Progenitor cell of endocrine pancreas (in vitro differentiated cells): ENCODE results near the gene PTPN4. TPM values are rescaled to one million over a fixed set of nuclear protein-coding genes. Genes with fewer than 3 reads are reported as not detected.
A peak's percentile ranks its signal among the peaks of the same experiment; 100 is the strongest.

Source experiments
- DNase-seq: peaks from one replicate; pipeline ENCODE4 v3.0.0; 2021; ENCODE audit warnings: low spot score; ENCODE audit not compliant: unreplicated experiment
- H3K27ac Mint-ChIP-seq: 2 replicates; pipeline ENCODE4 v1.8.0; 2021; ENCODE audit warnings: mild to moderate bottlenecking, moderate library complexity, mixed read lengths
- H3K27me3 Mint-ChIP-seq: 2 replicates; pipeline ENCODE4 v1.8.0; 2021; ENCODE audit warnings: mixed read lengths
- H3K36me3 Mint-ChIP-seq: 2 replicates; pipeline ENCODE4 v1.8.0; 2022; ENCODE audit warnings: mixed read lengths; ENCODE audit not compliant: insufficient read depth
- H3K4me1 Mint-ChIP-seq: 2 replicates; pipeline ENCODE4 v1.8.0; 2021; ENCODE audit warnings: low read depth, mixed read lengths
- H3K4me3 Mint-ChIP-seq: 2 replicates; pipeline ENCODE4 v1.8.0; 2021; ENCODE audit warnings: low read depth, mild to moderate bottlenecking, moderate library complexity, mixed read lengths
- H3K9me3 Mint-ChIP-seq: 2 replicates; pipeline ENCODE4 v1.8.0; 2021; ENCODE audit warnings: low read depth, mixed read lengths
- total RNA-seq: library from RNA; stranded (reverse); gene quantifications from 2 replicates; pipeline ENCODE4 v1.2.1, GENCODE V29; 2021
- TF ChIP-seq, protein P1 (sequence below): fragments of 200-600 bp; sonication (generic); IDR thresholded peaks from one replicate; pipeline ENCODE4 v1.5.0; 2021; ENCODE audit warnings: antibody characterized with exemption, mild to moderate bottlenecking; ENCODE audit not compliant: unreplicated experiment

PTPN4 gene
- total RNA-seq, 1 donor from 2014 or later, result 59.1 TPM

- Mint-ChIP-seq H3K9me3 (peaks cover 3% of the 10 kb centered on the region), H3K27ac (peak overlapping the region; percentile 77), H3K36me3 (peaks cover 5% of the 10 kb centered on the region), H3K4me1 (peaks cover 16% of the 10 kb centered on the region), H3K4me3 (no peak overlapping the region), H3K27me3 (no peaks in the 10 kb centered on the region)
- TF ChIP-seq, protein P1, sequence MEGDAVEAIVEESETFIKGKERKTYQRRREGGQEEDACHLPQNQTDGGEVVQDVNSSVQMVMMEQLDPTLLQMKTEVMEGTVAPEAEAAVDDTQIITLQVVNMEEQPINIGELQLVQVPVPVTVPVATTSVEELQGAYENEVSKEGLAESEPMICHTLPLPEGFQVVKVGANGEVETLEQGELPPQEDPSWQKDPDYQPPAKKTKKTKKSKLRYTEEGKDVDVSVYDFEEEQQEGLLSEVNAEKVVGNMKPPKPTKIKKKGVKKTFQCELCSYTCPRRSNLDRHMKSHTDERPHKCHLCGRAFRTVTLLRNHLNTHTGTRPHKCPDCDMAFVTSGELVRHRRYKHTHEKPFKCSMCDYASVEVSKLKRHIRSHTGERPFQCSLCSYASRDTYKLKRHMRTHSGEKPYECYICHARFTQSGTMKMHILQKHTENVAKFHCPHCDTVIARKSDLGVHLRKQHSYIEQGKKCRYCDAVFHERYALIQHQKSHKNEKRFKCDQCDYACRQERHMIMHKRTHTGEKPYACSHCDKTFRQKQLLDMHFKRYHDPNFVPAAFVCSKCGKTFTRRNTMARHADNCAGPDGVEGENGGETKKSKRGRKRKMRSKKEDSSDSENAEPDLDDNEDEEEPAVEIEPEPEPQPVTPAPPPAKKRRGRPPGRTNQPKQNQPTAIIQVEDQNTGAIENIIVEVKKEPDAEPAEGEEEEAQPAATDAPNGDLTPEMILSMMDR, result no peak
- DNase-seq, result no peak
Observed at GRCh38 chr2:119860924-119861323, 101.2 kb downstream of the PTPN4 start.

DNA sequence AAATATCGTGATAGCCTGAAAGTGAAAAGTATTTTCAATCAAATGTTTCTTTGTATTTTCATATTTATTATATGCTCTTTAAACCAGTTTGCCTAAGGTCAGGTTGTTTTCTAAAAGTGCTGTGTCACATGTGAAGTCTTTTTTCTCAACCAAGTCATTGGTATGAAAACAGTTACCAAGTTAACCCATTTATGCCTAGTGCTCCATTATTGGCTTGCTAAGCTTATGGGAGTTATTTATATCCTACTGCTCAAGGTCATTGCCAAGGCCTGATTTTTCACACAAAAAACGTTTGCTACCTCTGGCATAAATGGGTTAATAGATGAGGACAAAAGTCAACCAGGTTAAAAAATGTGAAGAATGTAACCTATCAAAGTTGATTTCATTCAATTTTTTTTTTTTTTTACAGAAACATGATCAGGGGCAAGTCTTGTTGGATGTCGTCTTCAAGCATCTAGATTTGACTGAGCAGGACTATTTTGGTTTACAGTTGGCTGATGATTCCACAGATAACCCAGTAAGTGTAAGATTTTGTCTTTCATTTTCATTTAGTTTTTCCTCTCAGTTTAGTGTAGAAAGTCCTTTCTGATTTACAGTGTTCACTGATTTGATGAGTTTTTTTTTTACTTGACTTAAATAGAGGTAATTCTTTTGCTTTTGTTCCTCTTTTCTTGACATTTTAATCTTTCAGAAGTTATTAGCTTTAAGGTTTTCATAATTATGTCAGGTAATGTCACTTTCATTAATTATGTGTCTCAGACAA, 102.6 kb downstream of the PTPN4 start:
- H3K9me3 Mint-ChIP-seq, result peaks cover 3% of the 10 kb centered on the region
- H3K4me3 Mint-ChIP-seq, result no peak overlapping the region
- H3K27me3 Mint-ChIP-seq, result no peaks in the 10 kb centered on the region
- H3K4me1 Mint-ChIP-seq, result peaks cover 13% of the 10 kb centered on the region
- H3K27ac Mint-ChIP-seq, result no peak overlapping the region
- no peak for DNase-seq
- H3K36me3 Mint-ChIP-seq, result peaks cover 9% of the 10 kb centered on the region
- TF ChIP-seq, protein P1, result no peak

- no peak overlapping the region for H3K4me3 Mint-ChIP-seq
- H3K36me3 Mint-ChIP-seq, result peaks cover 19% of the 10 kb centered on the region
- no peak for DNase-seq
- no peak overlapping the region for H3K27ac Mint-ChIP-seq
- H3K27me3 Mint-ChIP-seq, result no peaks in the 10 kb centered on the region
- H3K4me1 Mint-ChIP-seq, result peaks cover 13% of the 10 kb centered on the region
- TF ChIP-seq, protein P1, result no peak
- H3K9me3 Mint-ChIP-seq, result peaks cover 7% of the 10 kb centered on the region
Observed at GRCh38 chr2:119864318-119864717, 104.6 kb downstream of the PTPN4 start.

GRCh38 chr2:119871725-119872124, 112.0 kb downstream of the PTPN4 start:
- Mint-ChIP-seq H3K4me3 (no peak overlapping the region), H3K9me3 (peaks cover 14% of the 10 kb centered on the region)

DNA sequence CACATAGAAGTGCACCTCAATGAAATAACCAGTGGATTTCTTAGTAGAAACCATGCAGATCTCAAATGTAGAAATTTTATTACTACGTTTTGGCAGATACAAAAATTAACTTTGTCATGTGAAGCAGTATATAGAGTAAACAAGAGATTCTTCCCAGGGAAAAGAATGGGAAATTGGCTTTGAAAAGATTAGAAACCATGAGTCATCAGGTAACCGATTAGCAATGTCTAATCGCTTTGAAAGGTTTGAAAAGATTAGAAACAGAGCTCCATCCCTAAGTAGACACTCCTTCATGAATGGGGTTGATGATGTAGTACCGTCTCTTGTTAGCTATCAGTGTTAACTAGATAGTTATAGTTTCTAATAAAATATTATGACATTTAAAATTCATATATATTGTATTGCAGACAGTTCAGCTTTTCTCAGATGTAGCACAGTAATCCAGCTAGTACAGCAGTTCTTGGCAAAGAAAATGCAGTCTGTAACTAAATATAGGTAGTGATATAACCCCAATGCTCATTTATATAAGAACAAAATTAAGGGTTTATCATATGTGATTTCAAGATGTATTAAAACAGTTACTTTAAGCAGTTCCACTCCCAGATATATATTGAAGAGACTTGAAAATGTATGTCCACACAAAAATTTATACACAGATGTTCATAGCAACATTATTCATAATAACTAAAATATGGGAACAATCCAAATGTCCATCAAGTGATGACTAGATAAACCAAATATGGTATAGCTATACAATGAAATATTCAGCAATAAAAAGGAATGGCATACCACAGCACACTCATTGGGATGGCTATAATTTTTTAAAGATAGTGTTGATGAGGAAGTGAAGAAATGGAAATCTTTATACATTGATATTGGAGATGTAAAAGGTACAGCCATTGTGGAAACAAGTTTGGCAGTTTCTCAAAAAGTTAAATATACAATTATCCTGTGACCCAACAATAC, 113.9 kb downstream of the PTPN4 start:
- DNase-seq, result no peak

More at GRCh38 chr2:119871725-119872124, 112.0 kb downstream of the PTPN4 start:
- Mint-ChIP-seq H3K4me1 (peaks cover 10% of the 10 kb centered on the region), H3K36me3 (peaks cover 22% of the 10 kb centered on the region), H3K27me3 (no peaks in the 10 kb centered on the region), H3K27ac (no peak overlapping the region)
- DNase-seq, result no peak
- TF ChIP-seq, protein P1, result no peak

More for the DNA sequence above, 113.9 kb downstream of the PTPN4 start:
- peaks cover 10% of the 10 kb centered on the region for H3K4me1 Mint-ChIP-seq
- peak overlapping the region; percentile 74 for H3K27ac Mint-ChIP-seq
- no peak overlapping the region for H3K4me3 Mint-ChIP-seq
- H3K27me3 Mint-ChIP-seq, result no peaks in the 10 kb centered on the region
- TF ChIP-seq, protein P1, result no peak
- H3K36me3 Mint-ChIP-seq, result peaks cover 12% of the 10 kb centered on the region
- peaks cover 11% of the 10 kb centered on the region for H3K9me3 Mint-ChIP-seq
